GM12873 (cell line): ENCODE data around the gene PCDHA12.

Source experiments
- CTCF ChIP-seq: IDR thresholded peaks from 2 replicates; pipeline ENCODE4 v1.5.1; 2012; ENCODE audit warnings: low read depth, mild to moderate bottlenecking, moderate library complexity, low read length, control low read depth; ENCODE audit not compliant: insufficient read depth; ENCODE audit errors: missing control alignments

Gene PCDHA12

GRCh38 chr5:140875085-140876065 is at the start of gene PCDHA12:
TSS of gene PCDHA12 (plus strand) at chr5:140875308. CDS start at chr5:140875473, 165 bp downstream.
- no peak for TF ChIP-seq CTCF

GRCh38 chr5:140827704-140828361 is 47.3 kb upstream of the PCDHA12 start, which contains the start of gene PCDHA6:
TSS of gene PCDHA6 (plus strand) at chr5:140827960. CDS start at chr5:140828092, 132 bp downstream.
- TF ChIP-seq CTCF: no peak

GRCh38 chr5:140828362-140828737 is 46.8 kb upstream of the PCDHA12 start:
- no peak for TF ChIP-seq CTCF

- no peak for TF ChIP-seq CTCF
Observed at GRCh38 chr5:140833993-140834392, 41.1 kb upstream of the PCDHA12 start, which contains the start of gene PCDHA7. TSS of gene PCDHA7 (plus strand) at chr5:140834269. CDS start at chr5:140834384, 115 bp downstream.

- no peak for TF ChIP-seq CTCF
Observed at GRCh38 chr5:140835622-140836510, 39.2 kb upstream of the PCDHA12 start.

GRCh38 chr5:140840978-140841962 is 33.8 kb upstream of the PCDHA12 start, which contains the start of gene PCDHA8:
TSS of gene PCDHA8 (plus strand) at chr5:140841187. CDS start at chr5:140841322, 135 bp downstream.
- TF ChIP-seq CTCF: peak; percentile 33
